GM21423 (cell line): Measurements from ENCODE around the gene WASF2.

Experiments
- ATAC-seq: cut with Tn5 transposase; IDR thresholded peaks from one replicate; pipeline ENCODE4 v1.9.1; 2021; ENCODE audit warnings: mild to moderate bottlenecking, moderate library complexity; ENCODE audit not compliant: unreplicated experiment

The WASF2 gene

DNA sequence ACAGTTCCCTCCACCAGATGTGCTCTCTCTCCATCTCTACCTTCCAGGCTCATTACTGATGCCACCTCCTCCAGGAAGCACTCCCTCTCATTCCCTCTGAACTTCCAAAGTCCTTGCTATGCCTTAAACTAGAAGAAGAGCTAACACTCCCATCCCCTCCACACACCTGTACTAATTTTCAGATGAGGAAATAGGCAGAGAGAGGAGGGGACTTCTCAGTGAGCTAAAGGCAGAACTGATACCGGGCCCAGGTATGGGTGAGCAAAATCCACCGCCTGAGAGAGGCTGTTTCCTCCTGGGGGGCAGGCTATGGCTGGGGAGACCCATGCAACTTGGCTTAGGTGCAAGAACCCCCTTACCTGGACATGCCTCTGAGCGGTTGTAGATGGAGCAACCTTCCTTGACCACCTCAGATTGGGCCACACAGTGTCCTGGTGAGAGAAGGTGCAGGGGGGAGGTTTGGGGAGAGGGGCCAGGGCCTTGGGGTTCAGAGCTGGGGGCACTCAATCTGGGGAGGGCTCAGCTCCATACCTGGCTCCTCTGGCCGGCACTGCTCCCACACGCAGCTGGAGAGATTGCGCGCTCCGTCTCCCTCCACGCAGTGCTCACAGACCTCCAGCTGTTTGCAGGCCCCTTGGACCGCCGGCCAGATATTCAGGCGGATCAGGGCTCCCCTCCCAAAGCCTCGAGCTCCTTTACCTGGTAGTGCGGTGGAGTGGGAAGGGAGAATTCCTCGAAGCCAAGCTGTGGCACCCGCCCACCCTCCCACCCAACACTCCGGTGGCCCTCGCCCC is 107.8 kb downstream of the WASF2 start:
- ATAC-seq = no peak

DNA sequence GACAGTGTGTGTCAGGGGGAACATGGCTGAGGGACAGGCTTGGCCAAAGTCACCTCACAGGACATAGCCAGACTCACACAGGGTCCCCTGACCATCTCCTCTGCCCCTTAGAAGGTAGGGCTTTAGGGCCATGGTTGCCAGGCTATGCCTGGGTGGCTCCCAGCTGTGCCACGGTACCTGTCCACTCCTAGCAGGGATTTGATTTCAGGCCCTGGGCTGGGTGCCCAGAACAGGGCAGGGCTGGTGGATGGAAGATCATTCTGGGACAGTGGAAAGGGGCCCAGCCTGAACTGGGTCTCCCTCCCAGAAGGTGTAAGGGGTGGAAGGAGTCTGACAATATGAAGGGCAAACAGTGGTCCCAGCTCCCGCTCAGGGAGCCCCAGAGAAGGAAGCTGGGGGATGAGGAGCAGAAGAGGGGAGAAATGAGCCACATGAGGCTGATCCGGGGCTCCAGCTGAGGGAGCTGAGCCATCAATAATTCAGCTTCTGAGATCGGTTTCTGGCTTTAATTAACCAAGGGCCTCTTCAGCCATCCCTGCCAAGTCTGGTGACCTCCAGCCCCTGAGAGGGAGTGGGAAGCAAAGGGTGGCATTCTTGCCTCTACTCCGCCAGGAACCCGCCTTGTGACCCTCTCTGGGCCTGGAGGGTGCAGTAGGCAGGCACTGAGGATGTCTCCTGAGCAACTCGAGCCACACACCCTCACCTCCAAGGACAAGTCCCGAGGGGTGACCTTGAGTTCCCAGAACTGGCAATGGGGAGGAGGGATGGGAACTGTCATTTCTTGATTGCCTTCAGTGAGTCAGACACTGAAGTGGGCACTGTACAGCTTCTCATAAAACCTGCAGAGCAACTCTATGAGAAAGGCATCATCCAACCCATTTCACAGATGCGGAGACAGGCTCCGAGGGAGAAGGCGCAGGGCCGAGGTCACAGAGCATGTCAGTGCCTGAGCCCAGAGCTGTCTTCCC is 108.9 kb downstream of the WASF2 start:
- no peak for ATAC-seq

DNA sequence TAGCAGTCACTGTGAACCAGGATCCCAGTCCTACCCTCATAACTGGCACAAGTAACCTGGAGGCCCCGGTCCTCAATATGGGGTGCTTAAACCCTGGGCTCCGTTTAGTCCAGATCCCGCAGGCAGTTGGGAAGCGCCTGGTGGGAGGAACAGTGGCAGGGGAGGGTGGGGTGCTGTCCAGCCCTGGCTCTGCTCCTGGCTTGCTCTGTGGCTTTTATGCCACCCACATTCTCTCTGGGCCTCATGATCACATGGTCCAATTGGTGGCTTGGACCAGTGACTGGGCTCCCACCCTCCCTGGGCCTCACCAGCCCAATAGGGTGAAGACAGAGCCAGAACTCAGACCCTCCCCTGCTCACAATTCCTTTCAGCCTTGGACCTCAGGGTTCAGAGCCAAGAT is 109.7 kb downstream of the WASF2 start:
- no peak for ATAC-seq

DNA sequence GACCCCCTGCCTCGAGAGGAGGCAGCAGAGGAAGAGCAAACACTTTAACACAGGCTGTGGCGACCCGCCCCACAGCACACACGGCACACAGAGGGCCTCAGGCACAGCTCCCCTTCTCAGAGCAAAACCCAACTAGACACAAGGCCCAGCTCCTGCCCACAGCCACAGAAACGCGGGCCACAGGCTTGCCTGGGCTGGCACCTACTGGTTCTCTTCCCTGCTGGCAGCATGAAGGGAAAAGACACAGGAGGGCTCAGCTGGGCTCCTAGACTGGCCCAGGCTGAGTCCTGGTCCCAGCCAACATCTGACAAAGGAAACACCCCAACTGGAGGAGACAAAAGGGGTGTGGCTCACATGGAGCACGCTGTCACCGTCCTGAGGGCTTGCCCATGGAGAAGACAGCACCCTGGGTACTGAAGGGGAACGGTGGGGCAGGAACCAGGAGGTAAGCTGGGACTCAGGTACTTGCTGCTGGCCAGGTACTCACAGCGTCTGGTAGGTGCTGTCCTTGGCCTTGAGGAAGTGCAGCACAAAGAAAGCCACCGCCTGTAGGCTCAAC is 110.3 kb downstream of the WASF2 start:
- no peak for ATAC-seq

DNA sequence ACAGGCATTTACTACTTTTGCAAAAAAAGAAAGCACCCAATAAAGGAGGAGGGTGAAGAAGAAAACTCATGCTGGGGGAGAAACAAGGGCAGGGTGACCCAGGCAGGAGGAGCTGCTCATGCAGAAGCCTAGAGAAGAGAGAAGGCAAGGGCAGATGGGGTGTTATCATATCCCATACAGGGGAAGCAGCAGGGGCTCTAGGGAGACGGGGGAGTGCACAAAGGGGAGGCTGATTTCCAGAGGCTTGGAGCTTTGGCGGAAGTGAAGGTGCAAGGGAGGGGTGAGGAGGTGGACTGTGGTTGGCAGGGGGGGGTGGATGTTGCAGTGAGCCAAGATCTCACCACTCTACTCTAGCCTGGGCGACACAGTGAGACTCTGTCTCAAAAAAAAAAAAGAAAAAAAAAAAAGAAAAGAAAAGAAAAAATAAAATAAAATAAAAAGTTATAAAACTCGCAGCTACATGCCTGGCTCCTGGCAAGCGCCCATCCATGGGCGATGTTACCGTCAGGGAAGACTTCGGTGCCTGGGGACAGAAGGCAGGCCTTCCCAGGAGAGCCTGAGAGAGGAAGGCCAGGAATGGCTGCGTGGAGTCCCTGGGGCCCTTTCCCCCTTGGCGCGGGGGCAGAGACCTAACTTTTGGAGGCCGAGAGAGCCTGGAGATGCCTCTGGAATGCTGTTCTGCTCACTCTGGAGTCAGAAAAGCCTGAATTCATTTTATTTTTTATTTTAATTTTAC is 112.0 kb downstream of the WASF2 start:
- ATAC-seq = no peak

DNA sequence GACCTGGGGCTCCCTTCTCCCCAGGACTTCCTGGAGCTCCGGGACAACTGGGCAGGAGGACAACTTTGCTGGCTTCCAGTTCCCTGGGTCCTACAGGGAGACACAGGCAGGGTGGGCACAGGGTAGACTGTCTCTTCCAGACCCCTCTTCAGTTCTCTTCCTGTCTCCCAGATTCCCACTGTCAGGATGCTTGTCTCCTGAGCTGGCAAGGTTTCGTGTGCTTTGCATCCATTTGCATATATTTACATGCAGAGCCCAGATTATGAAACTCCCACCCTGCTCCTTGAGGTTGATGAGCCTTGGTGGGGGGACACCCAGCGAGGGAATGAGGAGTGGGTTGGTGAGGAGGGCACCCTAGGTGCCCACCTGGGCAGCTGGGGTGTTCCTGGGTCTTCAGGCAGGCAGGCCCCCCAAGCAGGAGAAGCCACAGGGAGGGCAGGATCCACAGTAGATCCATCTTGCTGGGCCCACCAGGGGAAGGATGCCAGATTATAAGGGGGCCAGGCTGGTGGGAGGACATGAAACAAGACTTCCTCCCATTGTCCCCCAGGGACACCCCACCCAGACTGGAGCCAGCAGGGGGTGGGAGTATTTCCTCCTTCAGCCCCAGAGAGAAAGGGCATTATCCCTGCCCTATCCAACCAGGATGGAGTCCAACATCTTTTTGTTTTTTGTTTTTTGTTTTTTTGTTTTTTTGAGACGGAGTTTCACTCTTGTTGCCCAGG is 115.4 kb downstream of the WASF2 start, which contains the start of gene FCN3:
Gene FCN3, minus strand, starts transcription at position 463 of the 725 bp plus-strand sequence. Its CDS starts 6 bp downstream, at position 457.
- ATAC-seq = no peak

DNA sequence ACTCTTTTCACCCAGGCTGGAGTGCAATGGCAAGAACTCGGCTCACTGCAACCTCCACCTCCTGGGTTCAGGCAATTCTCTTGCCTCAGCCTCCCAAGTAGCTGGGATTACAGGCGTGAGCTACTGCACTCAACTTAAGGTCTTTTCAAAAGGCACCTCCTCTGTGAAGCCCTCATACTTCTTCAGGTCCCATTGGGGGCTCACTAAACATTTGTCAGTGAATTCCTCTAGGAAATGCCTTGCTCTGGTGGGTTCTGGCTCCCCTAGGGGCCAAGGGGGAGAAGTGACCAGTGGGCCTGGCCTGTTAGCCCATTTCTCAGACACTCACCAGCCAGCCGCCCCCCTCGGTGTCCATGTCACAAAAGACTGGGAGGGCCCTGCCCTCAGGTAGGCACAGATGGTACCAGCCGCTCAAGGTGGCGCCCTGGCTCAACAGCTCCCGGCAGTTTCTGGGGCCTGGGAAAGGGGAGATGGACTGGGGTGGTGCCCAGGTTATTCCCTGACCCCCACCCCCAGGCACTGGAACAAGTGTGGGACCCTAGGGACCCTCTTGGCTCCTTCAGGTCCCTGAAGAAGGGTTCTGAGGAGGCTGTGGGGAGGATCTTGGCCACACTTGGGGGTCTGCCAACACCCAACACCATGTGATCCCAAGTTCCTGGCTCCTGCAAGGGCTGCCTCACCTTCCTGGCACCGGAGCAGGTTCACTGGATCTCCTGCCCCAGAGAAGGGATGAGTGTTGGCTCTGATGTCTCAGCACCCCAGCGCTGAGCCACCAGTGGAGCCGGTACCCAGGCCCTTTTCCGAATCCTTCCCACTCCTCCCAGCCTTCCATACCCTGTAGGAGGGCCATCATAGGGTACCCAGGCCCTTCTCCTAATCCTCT is 116.9 kb downstream of the WASF2 start:
- ATAC-seq = no peak

DNA sequence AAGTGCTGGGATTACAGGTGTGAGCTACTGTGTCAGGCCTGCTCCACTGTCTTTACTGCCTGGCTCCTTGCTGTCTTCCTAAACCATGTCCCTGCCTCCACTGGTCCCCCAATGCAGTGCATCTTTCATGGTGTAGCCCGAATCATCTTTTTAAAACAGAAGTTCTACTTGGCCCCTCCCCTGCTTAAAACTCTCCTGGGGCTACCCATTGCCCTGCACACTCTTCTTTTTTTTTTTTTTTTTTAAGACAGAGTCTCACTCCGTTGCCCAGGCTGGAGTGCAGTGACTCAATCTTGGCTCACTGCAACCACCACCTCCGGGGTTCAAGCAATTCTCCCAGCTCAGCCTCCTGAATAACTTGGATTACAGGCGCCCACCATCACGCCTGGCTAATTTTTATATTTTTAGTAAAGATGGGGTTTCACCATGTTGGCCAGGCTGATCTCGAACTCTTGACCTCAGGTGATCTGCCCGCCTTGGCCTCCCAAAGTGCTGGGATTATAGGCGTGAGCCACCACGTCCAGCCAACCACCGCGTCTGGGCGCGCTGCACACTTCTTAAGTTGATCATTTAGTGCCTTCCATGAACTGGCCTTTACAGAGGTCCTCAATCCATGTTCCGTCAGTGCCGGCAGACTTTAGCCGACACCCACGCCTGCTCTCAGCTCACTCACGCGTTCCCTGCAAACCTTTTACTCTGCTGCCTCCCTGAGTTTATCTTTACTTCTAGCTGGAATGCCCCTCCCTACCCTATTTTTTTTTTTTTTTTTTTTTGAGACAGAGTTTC is 117.8 kb downstream of the WASF2 start:
- ATAC-seq = no peak

DNA sequence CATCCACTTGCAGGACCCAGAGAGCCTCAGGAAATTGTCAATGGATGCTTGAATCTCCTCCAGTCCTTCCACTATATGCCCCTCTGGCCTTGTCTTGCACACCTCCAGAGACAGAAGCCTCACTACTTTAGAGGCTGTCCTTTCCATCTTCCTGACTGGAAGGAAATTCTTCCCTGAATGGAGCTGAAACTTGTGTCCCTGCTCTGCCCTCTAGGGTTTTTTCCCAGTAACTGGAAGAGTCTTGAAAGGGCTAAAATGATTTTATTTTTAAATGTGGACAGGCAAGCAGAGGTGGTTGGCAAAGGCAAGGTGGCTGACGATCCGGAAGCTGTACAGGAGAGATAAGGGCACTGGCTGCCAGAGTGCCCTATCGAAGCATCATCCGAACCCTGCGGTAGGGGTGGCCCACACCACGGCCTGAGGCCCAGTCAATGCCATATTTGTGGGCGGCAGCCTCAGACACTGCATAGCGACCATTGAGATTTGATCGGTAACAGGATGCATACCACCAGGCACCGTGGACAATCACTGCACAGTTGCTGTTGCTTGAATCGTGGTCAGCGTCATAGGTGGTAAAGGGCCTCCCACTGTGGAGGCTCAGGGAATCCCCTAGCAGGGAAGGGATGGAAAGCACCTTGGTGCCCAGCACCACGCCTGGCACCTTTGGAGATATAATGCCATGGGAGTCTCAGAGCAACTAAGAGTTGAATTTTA is 120.9 kb downstream of the WASF2 start:
- no peak for ATAC-seq

DNA sequence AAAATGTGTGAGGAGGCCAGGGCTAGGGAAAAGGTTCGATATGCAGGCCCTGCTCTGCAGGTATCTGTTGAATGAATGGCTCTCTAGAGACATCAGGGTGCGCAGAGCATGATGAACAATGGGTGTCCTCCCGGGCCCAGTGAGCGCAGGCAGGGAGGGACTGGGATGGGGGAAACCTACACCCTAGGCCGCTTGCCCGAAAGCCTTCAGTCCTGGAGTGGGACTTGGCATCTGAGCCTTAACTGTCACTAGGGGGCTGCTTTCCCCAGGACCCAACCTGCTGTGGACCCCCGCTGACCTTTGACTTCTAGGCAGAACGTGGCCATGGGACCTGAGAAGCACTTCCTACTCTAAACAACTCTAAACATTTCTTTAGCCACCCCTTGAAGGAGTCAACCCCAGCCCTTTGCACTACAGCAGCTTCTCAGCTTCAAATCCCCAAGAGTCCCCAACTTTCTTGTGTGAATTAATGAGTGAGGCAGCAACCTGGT is 122.8 kb downstream of the WASF2 start:
- ATAC-seq = no peak

DNA sequence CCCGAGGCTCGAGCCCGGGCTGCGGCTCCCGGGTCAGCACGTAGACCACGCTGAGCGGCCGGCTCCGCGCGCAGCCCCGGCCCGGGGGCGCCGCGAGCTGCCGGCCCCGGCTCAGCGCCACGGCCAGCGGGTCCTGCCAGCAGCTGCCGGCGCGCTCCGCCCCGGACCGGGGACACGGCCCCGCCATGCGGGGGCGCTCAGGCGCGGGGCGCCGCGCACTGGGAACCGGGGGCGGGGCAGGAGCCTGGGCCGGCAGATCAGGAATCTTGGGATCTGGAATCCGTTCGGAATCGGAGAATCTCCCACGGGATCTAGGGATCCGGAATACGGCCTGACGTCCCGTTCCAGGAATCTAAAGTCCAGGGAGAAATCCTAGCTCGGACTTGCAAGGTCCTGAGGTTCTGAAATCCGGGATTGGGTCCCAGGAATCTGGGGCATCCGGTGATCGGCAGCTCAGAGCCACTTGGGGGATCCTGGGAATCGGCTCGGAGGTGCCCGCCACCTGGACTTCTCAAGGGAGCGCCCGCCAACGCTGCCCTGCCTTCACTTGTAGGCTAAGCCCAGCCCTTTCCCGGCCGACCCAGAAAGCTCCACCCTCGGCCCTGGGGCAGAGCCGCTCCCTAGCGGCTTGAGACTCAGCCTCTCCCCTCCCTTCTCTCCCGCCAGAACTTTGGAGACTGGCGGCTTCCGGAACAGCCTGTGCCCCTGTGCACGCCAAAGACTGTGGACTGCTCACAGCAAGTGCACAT is 123.4 kb downstream of the WASF2 start, which contains the start of gene MAP3K6:
Gene MAP3K6, minus strand, starts transcription at position 551 of the 749 bp plus-strand sequence. Its CDS starts 364 bp downstream, at position 187.
- ATAC-seq = no peak

DNA sequence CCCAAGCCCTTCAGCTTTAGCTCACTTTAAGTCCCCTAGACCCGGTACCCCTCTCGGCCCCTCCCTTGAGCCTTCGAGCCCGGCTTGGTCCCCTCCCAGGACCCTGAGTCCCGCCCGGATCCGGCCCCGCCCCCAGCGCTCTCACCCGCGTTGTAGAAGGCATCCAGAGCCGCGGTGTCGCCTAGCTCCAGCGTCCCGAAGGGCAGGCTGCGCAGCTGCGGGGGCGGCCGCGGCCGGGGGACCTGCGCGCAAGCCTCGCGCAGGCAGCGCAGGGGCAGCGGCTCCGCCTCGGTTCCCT is 123.9 kb downstream of the WASF2 start:
- no peak for ATAC-seq

DNA sequence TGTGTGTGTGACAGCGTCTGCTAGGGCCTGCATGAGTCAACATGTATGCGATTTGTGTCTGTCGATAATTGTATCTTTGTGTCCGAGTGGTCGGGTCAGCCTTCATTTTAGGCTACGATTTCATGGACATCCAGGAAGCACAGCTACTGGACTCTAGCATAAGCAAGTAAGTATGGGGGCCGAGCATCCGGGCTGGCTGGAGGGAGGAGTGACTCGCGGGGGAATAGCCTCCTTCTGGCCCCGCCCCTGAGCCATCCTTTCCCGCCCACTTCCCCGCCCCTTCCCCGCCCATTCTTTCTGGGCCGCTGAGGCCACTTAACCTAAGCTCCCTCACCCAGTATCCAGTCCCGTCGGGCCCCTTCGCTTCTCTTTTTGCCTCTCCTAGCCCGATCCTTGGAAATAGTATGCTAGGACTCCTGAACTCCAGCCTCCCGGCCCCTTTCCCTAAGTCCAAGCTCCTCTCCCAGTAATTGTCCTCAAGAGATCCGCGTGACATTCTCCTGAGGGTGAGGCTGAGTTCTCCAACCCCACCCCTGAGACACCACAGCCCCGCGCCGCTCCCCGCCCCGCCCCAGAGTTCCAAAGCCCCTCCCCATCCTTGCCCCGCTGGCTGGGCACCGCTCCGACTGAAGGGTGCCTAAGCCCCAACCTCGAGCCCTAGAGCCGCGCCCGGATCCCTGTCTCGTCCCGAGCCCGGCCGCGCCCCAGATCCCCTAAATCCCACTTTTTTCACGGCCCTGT is 124.4 kb downstream of the WASF2 start:
- no peak for ATAC-seq

DNA sequence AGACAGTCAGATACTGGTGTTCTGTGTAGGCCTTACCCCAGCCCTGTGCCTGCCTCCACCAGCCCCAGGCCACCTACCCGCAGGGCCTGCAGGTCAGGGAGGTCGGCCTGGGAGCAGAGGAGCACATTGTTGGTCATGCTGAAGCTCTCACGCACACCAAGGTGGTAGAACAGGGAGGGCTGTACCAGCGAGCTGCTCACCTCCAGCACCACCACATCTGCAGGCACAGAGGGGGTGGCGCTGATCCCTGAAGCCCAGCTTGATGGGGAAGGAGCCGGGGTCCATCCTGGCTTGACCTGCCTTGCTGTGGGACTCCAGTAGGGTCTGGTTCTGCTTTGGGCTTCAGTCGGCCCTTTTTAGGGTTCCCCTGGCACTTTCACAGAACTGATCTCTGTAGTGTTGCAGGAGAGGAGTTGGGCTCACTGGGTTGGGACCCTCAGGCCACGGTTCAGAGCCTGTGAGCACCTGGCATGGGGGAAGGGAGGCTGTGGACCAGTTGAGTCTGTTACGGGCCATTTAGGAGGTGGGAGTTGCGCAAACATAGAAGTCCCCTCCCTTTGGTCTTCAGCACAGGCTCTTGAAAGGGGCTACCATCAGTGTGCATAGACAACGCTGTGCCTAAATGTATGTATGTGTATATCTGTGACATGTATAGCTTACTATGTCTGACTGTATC is 125.1 kb downstream of the WASF2 start:
- ATAC-seq = no peak
